Stimulated activated naive B cell treated with anti-CD40 and anti-IgM and Interleukin-4, amounts not matched to agents 10 μg/mL and 1 μg/mL and 100 μg/mL, for 72 hours (primary cell): ENCODE data around the gene PFDN2.

Source experiments
- ATAC-seq, 2 donors: fragments of 150-1000 bp; cut with Tn5 transposase; replicated peaks; 2 replicates each; pipeline ENCODE4 v1.10.0; 2021; ENCODE audit warnings: moderate library complexity in 1 of 2
- DNase-seq: peaks from one replicate; pipeline ENCODE4 v3.0.0; 2021
- H3K27ac Mint-ChIP-seq: one replicate; pipeline ENCODE4 v1.8.0; 2022; ENCODE audit warnings: mild to moderate bottlenecking, mixed read lengths
- H3K27me3 Mint-ChIP-seq, 2 donors: one replicate each; pipeline ENCODE4 v1.8.0; 2022; ENCODE audit warnings: mixed read lengths in 2 of 2
- H3K36me3 Mint-ChIP-seq, 2 donors: one replicate each; pipeline ENCODE4 v1.8.0; 2022; ENCODE audit warnings: mixed read lengths in 2 of 2, mild to moderate bottlenecking in 1 of 2
- H3K4me1 Mint-ChIP-seq, 2 donors: one replicate each; pipeline ENCODE4 v1.8.0; 2022; ENCODE audit warnings: mixed read lengths in 2 of 2, mild to moderate bottlenecking in 1 of 2
- H3K4me3 Mint-ChIP-seq, 2 donors: one replicate each; pipeline ENCODE4 v1.8.0; 2022; ENCODE audit warnings: mild to moderate bottlenecking in 2 of 2, mixed read lengths in 2 of 2, moderate library complexity in 1 of 2
- H3K9me3 Mint-ChIP-seq, 2 donors: one replicate each; pipeline ENCODE4 v1.8.0; 2022; ENCODE audit warnings: mixed read lengths in 2 of 2, mild to moderate bottlenecking in 1 of 2

The PFDN2 gene

DNA sequence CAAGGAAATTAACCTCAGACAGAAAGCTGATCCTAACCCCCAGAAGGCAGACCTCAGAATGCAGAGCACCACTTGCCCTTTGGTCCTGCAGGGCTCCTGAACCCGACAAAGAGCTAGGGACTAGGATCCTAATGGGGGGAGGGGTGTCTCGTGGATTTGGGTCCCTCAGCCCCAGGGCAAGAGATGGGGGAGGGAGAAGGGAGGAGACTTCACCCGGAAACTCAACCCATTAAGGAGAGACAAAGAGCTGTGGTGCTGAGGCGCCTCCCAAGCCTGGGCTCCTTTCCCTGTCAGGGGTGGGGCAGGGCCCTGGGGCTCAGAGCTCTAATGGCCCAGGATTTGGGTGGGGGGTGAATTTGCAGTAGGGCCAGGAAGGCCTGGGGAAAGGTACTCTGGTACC lies 31.4 kb downstream of the PFDN2 start:
- Mint-ChIP-seq H3K27me3 (peaks cover 0 to 14% of the 10 kb centered on the region in 2 donors), H3K27ac (no peak overlapping the region), H3K36me3 (no peaks in the 10 kb centered on the region), H3K9me3 (no peaks in the 10 kb centered on the region), H3K4me1 (no peaks in the 10 kb centered on the region), H3K4me3 (no peak overlapping the region)
- DNase-seq: no peak
- ATAC-seq: no peak

DNA sequence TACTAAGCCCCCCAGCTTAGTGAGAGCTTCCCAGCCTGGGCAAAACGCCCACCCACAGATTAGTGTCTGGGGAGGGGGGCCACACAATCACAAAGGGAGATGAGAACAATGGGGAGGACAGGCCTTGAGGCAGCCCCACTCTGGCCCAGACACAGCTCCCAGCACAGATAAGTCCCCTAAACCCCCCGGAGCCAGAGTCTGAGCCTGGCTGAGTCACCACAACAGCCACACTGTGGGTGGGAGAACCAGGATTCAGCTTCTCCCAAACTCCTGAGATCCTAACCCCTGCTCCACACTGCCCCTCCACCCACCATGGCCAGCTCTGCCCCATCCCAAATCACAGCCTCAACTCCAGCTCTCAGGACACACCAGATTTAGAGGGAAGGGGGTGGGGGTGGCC lies 32.7 kb downstream of the PFDN2 start:
- H3K9me3 Mint-ChIP-seq: no peaks in the 10 kb centered on the region
- peaks cover 4 to 20% of the 10 kb centered on the region in 2 donors for H3K27me3 Mint-ChIP-seq
- no peaks in the 10 kb centered on the region for H3K4me1 Mint-ChIP-seq
- no peak overlapping the region for H3K4me3 Mint-ChIP-seq
- no peaks in the 10 kb centered on the region for H3K36me3 Mint-ChIP-seq
- H3K27ac Mint-ChIP-seq: no peak overlapping the region
- no peak for DNase-seq
- ATAC-seq: no peak

DNA sequence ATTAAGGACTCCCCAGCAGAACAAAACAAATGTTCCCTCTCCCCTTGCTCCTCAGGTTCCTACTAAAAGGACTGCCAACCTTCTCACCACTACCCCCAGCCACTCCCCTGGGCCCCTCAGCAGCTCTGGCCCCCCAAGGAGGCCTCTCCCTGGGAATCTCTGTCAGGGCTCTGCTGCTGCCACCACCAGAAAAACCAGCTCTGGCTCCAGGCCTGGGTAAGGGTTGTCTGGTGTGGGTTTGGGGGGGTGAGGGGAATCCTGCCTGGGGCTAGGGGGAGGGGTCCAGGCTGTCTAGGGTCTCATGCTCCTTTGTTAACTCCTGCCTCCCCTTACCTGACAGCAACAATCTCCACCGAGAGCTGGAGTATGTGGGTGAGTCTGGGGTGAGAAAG lies 33.2 kb downstream of the PFDN2 start:
- Mint-ChIP-seq H3K9me3 (no peaks in the 10 kb centered on the region), H3K4me1 (no peaks in the 10 kb centered on the region), H3K27me3 (peaks cover 4 to 20% of the 10 kb centered on the region in 2 donors), H3K27ac (no peak overlapping the region), H3K4me3 (no peak overlapping the region), H3K36me3 (no peaks in the 10 kb centered on the region)
- no peak for ATAC-seq
- DNase-seq: no peak

- H3K4me1 Mint-ChIP-seq: no peaks in the 10 kb centered on the region
- peaks cover 4 to 20% of the 10 kb centered on the region in 2 donors for H3K27me3 Mint-ChIP-seq
- H3K9me3 Mint-ChIP-seq: no peaks in the 10 kb centered on the region
- H3K27ac Mint-ChIP-seq: no peak overlapping the region
- no peak overlapping the region for H3K4me3 Mint-ChIP-seq
- ATAC-seq (no peak), DNase-seq (no peak)
- no peaks in the 10 kb centered on the region for H3K36me3 Mint-ChIP-seq
Measured at GRCh38 chr1:161083748-161084596, 33.9 kb downstream of the PFDN2 start.

DNA sequence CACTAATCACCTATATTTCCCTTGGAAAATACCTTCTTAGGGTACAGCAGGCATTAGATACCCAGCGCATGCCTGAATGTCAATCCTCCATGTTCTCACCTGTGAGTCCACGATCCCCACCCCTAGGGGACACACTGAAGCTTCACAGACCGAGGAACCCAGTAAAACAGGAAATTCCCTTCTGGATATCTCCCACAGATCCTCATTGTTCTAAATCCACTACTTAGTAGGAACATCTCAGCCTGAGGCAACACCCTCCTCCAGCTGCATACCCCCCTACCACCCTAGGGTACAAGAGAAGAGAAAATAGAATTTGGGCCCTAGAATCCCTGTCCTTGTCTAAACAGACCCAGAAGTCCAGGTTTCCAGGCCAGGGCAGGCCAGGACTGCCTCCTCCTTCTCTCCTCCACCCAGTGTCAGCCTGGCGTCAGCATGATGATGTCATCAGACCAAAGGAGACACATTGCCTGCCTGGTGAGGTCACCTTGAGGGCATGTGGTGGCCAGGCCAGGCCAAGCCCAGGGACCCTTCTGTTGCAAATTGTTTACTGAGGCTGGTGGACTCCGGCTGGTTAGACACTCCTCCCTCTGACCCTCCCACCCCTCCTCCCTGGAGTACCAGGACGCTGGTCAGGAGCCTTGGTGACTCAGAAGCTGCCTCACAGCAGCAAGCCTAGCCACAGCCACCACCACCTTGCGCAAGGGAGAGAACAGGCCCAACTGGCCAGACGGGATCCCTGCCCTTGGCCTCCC lies 34.7 kb downstream of the PFDN2 start:
- Mint-ChIP-seq H3K9me3 (no peaks in the 10 kb centered on the region), H3K27me3 (peaks cover 4 to 20% of the 10 kb centered on the region in 2 donors), H3K27ac (no peak overlapping the region), H3K4me3 (no peak overlapping the region), H3K36me3 (no peaks in the 10 kb centered on the region), H3K4me1 (no peaks in the 10 kb centered on the region)
- DNase-seq: no peak
- no peak for ATAC-seq

- Mint-ChIP-seq H3K27ac (peak overlapping the region; percentile 48), H3K36me3 (no peaks in the 10 kb centered on the region), H3K27me3 (peaks cover 4 to 16% of the 10 kb centered on the region in 2 donors), H3K9me3 (no peaks in the 10 kb centered on the region), H3K4me3 (no peak overlapping the region), H3K4me1 (no peaks in the 10 kb centered on the region)
- DNase-seq: no peak
- no peak for ATAC-seq
Measured at GRCh38 chr1:161082483-161082882, 35.4 kb downstream of the PFDN2 start.

DNA sequence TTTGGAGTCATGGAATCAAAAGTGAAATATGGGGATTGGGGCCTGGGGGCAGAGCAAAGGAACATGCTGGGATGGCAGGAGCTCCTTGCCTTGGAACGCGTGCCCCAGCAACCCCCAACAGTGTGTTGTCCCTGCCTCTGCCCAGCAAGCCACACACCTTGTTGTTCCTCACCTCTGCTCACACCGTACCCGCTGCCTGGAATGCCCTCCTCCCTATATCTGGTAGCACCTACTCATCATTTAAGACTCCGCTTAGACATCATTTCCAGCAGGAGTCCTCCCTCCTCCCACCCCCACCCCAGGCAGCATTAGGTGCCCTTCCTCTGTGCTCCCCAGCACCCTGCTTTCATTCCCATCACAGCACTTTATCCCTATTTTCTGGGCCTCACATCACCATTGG lies 36.3 kb downstream of the PFDN2 start:
- DNase-seq (no peak), ATAC-seq (no peak)
- H3K27ac Mint-ChIP-seq: no peak overlapping the region
- H3K27me3 Mint-ChIP-seq: peaks cover 4 to 14% of the 10 kb centered on the region in 2 donors
- H3K4me3 Mint-ChIP-seq: no peak overlapping the region
- H3K4me1 Mint-ChIP-seq: no peaks in the 10 kb centered on the region
- H3K9me3 Mint-ChIP-seq: no peaks in the 10 kb centered on the region
- no peaks in the 10 kb centered on the region for H3K36me3 Mint-ChIP-seq

- no peak overlapping the region for H3K4me3 Mint-ChIP-seq
- no peak for DNase-seq
Measured at GRCh38 chr1:161080441-161081405, 37.1 kb downstream of the PFDN2 start.

GRCh38 chr1:161079436-161080110 lies 38.3 kb downstream of the PFDN2 start:
- H3K4me1 Mint-ChIP-seq: no peaks in the 10 kb centered on the region
- no peak for ATAC-seq
- H3K27ac Mint-ChIP-seq: no peak overlapping the region
- H3K4me3 Mint-ChIP-seq: no peak overlapping the region
- H3K36me3 Mint-ChIP-seq: no peaks in the 10 kb centered on the region
- no peaks in the 10 kb centered on the region for H3K9me3 Mint-ChIP-seq
- no peak for DNase-seq
- peaks cover 4 to 6% of the 10 kb centered on the region in 2 donors for H3K27me3 Mint-ChIP-seq

More at GRCh38 chr1:161080441-161081405, 37.1 kb downstream of the PFDN2 start:
- Mint-ChIP-seq H3K4me1 (no peaks in the 10 kb centered on the region), H3K36me3 (no peaks in the 10 kb centered on the region), H3K27ac (no peak overlapping the region), H3K9me3 (no peaks in the 10 kb centered on the region), H3K27me3 (peaks cover 4 to 8% of the 10 kb centered on the region in 2 donors)
- no peak for ATAC-seq

GRCh38 chr1:161077426-161077825 lies 40.4 kb downstream of the PFDN2 start:
- no peaks in the 10 kb centered on the region for H3K9me3 Mint-ChIP-seq
- H3K4me3 Mint-ChIP-seq: no peak overlapping the region
- DNase-seq (no peak), ATAC-seq (no peak)
- H3K4me1 Mint-ChIP-seq: peaks cover 0 to 3% of the 10 kb centered on the region in 2 donors
- H3K36me3 Mint-ChIP-seq: no peaks in the 10 kb centered on the region
- peaks cover 4 to 6% of the 10 kb centered on the region in 2 donors for H3K27me3 Mint-ChIP-seq
- H3K27ac Mint-ChIP-seq: no peak overlapping the region

DNA sequence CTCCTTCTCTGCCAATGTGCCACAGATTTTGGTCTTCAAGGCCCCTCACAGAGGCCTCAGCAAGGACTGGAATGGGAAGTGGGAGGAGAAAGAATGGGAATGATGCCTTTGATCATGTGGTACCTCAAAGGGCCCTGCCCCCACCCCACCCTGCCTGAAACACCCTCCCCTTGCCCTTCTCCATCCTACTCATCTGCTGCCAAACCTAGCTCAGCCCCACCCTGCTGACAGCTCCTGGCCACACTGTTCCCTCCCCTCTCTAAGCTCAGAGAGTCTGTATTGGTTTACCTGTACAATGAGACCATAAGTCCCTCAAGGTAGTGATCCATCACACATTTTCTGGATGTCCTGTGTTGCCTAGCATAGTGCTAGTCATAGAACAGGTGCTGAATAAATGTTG lies 41.4 kb downstream of the PFDN2 start:
- Mint-ChIP-seq H3K4me1 (peaks cover 8% of the 10 kb centered on the region in 2 donors), H3K27ac (no peak overlapping the region), H3K4me3 (no peak overlapping the region), H3K36me3 (no peaks in the 10 kb centered on the region), H3K9me3 (no peaks in the 10 kb centered on the region), H3K27me3 (peaks cover 4 to 5% of the 10 kb centered on the region in 2 donors)
- DNase-seq (no peak), ATAC-seq (no peak)

DNA sequence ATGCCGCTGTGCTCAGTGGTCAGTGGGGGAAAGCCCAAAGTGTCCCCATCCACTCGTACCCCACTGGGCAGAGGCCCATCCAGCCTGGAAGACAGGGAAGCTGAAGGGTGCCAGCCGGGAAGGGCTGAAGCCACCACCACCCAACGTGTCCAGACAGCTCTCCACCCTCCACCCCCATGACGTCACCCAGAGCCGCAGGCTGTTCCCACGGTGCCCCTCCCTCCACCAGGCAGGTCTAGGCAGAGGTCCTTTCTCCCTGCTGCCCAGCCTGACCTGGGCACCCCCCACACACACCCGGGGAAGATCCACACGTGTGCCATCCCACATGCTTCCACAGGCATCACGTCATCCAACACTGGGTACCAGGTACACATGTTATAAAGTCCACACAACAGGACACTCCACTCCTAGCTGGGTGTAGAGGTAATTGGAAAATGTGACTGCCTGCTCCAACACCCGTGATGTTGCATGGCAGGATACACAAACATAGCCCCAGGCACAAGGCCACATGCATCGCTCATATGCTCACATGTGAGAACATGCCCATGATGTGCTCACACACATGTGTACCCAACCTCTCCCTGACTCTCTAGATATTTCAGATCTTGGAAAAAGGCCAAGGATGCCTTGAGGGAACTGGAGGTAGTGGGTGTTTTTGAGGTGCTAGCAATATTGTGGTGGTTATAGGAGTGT lies 43.0 kb downstream of the PFDN2 start:
- no peak for DNase-seq
- Mint-ChIP-seq H3K27me3 (no peaks in the 10 kb centered on the region), H3K4me3 (no peak overlapping the region), H3K4me1 (peaks cover 13 to 23% of the 10 kb centered on the region in 2 donors), H3K36me3 (no peaks in the 10 kb centered on the region), H3K27ac (peak overlapping the region; percentile 42), H3K9me3 (no peaks in the 10 kb centered on the region)
- no peak for ATAC-seq

DNA sequence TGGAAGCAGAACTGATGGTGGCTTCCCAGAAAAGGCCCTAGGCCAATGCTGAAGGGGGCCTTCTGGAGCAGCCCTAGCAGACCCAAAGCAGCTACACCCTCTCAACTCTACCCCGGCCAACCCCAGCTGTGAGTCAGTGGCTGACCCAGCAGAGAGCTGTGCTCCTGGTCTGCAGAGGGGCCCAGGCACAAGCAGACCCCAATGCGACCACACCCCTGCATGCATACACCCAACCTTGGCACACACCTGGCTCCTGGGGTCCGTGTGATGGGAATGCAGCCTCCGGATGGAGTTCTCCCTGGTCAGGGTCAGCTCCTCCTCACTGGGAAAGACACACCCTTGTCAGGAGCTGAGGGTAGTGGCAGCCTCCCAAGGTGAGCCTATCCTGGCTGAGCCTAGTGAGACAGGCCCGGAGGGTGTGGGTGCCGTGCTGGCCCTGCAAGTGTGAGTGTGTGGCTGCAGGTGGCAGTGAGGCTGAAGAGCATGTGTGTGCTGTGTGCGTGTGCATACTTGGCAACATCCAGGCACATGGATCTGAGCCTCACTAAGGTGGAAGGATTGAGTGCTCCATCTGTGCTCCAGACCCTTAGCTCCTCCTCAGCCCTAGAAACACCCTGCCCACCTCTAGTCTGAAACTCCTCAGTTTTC lies 44.2 kb downstream of the PFDN2 start:
- Mint-ChIP-seq H3K27me3 (no peaks in the 10 kb centered on the region), H3K4me1 (peaks cover 13 to 24% of the 10 kb centered on the region in 2 donors), H3K9me3 (no peaks in the 10 kb centered on the region), H3K27ac (no peak overlapping the region), H3K36me3 (peaks cover 9% of the 10 kb centered on the region in 2 donors), H3K4me3 (no peak overlapping the region)
- ATAC-seq (no peak), DNase-seq (no peak)
